NCI-H1092 treated with DMSO at 0.1 percent for 48 hours (cell line): ENCODE measurements around the gene CWF19L2.
"Not testable (repeated sequence)": the region's sequence is repeated elsewhere in the genome, so short reads cannot be mapped to it uniquely, and the experiment has no call there.

ENCODE experiments used
- DNase-seq: peaks from one replicate; lab custom pipeline; 2025; lab: John Stamatoyannopoulos, UW

The CWF19L2 gene

GRCh38 chr11:107438148-107438547, 19.5 kb downstream of the CWF19L2 start:
- no peak for DNase-seq

DNA sequence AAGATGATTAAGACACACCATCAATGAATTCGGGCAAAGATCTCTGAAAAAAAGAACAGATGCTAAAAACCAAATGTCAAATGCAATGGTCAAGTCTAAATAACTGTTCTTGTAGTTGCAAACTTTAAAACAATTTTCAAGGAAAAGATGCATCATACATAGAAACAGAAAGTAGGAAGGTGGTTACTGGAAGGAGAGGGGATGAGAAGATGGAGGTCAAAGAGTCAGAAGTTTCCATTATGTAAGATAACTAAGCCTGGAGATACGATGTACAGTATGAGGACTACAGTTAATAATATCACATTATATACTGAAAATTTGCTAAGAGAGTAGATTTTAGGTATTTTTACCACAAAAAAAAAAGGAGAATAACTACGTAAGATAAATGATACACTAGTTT, 27.1 kb downstream of the CWF19L2 start:
- DNase-seq, result no peak

- DNase-seq, result no peak
These were observed 29.9 kb downstream of the CWF19L2 start for GRCh38 chr11:107427569-107428180.

DNA sequence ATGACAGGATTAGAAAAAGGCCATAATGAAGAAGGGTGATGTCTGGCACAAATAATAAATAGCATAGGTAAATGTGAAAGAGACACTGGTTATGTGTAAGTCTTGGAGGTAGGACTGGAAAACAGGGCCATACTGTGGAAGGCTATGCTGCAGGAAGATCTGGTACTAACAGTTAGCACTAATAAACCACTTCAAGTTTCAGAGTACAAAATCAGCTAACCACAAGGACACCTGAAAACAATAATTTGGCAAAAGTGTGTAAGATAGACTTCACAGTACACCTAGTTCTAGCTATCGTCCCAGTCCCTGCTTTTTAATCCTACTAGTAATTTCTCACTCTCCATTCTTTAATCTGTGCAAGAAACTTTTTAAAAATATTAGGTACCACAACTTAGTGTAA, 44.3 kb downstream of the CWF19L2 start:
- DNase-seq, result no peak

- no peak for DNase-seq
These were observed 48.8 kb downstream of the CWF19L2 start for GRCh38 chr11:107408762-107409211.

- DNase-seq, result no peak
These were observed 52.4 kb downstream of the CWF19L2 start for GRCh38 chr11:107405260-107405659.

- not testable (repeated sequence) for DNase-seq
These were observed 56.5 kb downstream of the CWF19L2 start for GRCh38 chr11:107401131-107401530.

- no peak for DNase-seq
These were observed 60.3 kb downstream of the CWF19L2 start for GRCh38 chr11:107397357-107397756.

- no peak for DNase-seq
These were observed 65.0 kb downstream of the CWF19L2 start for GRCh38 chr11:107392611-107393010.

GRCh38 chr11:107390701-107391100, 66.9 kb downstream of the CWF19L2 start:
- DNase-seq, result not testable (repeated sequence)

DNA sequence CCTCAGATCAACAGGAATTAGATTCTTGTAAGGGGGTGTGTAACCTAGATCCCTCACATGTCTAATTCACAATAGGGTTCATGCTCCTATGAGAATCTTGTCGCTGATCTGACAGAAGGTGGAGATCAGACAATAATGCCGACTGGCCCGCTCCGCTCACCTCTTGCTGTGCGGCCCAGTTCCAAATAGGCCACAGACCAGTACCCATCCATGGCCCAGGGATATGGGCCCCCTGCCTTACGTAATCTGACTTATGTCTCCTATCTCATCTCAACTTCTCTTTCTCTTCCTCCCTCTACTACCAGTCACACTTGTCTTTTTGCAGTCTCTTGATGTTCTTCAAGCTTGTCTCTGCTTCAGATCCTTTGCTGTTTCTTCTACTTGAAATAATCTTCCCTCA, 70.0 kb downstream of the CWF19L2 start:
- no peak for DNase-seq

GRCh38 chr11:107385361-107385981, 72.2 kb downstream of the CWF19L2 start:
- no peak for DNase-seq

DNA sequence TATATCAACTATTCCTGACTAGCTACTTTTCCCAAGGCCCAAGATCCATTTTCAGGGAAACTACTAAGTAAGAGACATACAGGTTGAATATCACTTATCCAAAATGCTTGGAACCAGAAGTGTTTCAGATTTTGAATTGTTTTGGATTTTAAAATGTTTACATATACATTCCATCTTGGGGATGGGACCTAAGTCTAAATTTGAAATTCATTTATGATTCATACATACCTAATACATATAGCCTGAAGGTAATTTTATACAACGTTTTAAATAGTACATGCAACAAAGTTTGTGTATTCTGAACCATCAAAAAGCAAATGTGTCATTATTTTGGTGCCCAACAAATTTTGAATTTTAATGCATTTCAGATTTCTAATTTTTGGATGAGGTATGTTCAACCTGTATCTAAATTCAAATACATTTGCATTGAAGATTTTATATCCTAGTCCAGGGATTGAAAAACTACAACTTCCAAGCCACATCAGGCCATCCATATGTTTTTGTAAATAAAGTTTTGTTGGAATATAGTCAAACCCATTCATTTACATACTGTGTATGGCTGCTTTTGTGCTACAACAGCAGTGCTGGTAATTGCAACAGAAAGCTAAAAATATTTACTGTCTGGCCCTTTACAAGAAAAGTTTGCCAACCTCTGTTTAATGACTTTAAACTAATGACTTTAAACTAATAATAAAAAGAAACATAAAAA, 73.3 kb downstream of the CWF19L2 start:
- no peak for DNase-seq

DNA sequence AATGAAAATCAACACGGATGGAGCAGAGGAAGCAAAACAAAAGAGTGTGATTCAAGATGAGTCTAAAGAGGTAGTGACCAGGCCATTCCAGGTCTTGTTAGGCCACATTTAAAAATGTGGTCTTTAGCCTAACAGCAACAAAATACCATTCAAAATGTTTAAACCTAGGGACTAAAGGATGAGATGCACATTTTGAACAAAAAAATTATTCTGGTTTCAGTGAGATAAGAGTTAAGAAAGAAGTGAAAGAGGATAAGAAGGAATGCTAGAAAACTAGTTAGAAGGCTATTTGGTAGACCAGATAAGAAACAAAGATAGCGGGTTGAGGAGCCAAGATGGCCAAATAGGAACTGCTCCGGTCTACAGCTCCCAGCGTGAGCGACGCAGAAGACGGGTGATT, 85.2 kb downstream of the CWF19L2 start:
- no peak for DNase-seq

DNA sequence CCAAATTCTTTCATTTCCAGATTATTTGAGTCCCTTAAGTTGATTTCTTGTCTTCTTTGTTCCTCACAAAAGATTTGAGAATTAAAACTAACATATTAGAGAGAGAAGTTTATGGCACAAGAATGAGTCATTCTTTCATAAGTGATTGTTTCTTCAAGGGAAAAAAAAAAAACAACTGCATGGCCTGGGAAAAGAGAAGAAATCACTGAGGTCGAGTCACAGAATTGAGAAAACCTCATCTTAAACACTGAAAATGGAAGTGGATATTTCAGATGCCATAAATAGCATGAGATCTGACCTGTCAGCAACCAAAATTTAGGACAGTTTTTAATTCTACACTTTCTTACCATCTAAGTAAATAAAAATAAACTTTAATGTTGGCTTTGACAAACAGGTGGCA, 87.2 kb downstream of the CWF19L2 start:
- no peak for DNase-seq

DNA sequence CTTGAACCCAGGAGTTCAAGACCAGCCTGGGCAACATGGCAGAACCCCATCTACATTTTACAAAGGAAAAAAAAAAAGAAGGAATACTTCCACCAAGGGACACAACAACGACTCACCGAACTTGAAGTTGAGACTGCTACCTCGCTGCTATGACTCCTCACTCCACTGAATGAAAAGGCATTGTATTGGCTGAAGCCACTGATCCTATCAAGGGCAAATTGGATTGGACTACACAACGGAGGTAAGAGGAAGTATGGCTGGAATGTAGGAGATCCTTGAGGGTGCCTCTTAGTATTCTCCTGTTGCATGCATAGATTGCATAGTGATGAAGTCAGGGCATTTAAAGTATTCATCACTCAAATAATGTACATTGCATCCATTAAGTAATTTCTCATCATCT, 97.9 kb downstream of the CWF19L2 start:
- DNase-seq, result no peak

GRCh38 chr11:107357877-107358276, 99.7 kb downstream of the CWF19L2 start:
- no peak for DNase-seq

DNA sequence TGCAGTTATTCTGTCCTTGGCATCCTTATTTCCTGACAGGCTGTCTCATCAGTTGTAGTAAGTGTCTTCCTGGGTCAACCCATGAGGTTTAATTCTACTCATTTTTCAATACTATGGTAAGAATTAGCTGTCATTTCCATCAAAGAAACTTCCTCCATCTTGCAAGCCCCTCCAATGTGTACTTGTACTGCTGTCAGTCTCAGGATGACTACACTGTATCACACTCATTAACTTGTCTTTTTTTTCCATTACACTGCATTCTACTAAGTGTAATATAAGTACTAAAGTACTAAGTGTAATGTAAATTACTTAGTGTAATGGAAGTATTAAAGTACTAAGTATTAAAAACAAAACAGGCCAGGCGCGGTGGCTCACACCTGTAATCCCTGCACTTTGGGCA, 102.8 kb downstream of the CWF19L2 start:
- DNase-seq, result no peak

DNA sequence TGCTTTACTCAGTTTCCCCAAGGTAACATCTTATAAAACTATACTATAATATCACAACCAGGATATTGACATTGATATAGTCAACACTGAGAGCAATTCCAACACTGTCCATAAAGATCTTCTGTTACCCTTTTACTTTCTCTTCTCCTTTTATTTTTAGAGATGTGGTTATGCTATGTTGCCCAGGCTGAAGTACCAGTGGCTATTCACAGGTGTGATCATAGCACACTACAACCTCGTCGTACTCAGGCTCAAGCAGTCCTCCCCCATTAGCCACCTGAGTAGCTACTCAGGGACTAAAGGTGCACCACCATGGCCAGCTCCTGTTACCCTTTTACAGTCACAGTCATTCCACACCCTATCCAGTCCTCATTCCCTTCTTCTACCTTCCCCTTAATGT, 119.7 kb downstream of the CWF19L2 start:
- no peak for DNase-seq

DNA sequence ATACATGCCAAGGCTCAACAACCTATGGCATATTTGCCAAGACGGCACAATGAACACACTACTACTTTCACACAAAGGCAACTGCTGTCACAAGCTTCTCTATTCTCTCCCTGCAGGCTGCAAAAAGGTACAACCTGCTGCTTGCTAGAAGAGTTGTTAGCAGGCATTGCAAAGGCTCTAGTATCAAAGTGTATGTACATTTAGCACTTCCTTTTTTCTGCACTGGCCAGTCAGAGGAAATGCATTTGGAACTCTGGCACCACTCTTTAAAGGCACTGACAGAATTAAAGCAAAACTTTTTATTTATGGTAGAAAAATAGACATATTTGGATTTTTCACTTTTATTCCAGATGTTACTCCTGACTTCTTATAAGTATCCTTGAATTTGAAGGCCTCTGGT, 125.9 kb downstream of the CWF19L2 start:
- no peak for DNase-seq

DNA sequence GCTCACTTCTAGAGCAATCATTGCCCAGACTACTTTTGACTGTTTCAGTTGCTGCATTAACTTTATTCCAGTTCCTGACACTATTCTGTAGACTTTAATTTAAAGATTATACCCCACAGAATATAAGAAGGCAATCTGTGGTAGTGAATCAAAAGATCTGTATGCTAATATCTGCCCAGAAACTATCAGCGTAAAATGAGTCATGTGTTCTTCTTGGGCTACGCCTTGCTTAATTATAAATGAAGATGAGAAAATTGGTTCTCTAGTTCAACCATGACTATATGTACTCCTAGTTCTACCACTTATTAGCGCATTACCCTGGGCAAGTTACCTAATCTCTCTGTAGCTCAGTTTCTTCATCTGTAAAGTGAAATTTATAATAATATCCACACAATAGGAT, 128.5 kb downstream of the CWF19L2 start:
- no peak for DNase-seq

GRCh38 chr11:107316426-107316825, 141.2 kb downstream of the CWF19L2 start:
- no peak for DNase-seq

- DNase-seq, result no peak
These were observed 149.6 kb downstream of the CWF19L2 start for GRCh38 chr11:107307991-107308390.
